ENCODE results near the gene GLI2.

GLI2 gene

GRCh38 chr2:120691410-120691809, 44.3 kb upstream of the GLI2 start:
- H3K4me3 ChIP-seq (ENCODE audit: low read depth, low read length), result no peak overlapping the region
- no peak for DNase-seq (ENCODE audit: low read depth)
- TF ChIP-seq CTCF (IDR thresholded peaks at IDR 0.05; ENCODE audit: low read depth, low read length), result no peak
- TF ChIP-seq POLR2A (IDR thresholded peaks at IDR 0.05; ENCODE audit: extremely low read depth, insufficient read length), result no peak
- no peak for TF ChIP-seq MYC (IDR thresholded peaks at IDR 0.05; ENCODE audit: low read depth, low read length)
- no peak for TF ChIP-seq MAX (IDR thresholded peaks at IDR 0.05; ENCODE audit: low read depth, low read length)

GRCh38 chr2:120692691-120693090, 43.0 kb upstream of the GLI2 start:
- no peak for DNase-seq (ENCODE audit: low read depth)
- H3K4me3 ChIP-seq (ENCODE audit: low read depth, low read length), result no peak overlapping the region
- no peak for TF ChIP-seq POLR2A (IDR thresholded peaks at IDR 0.05; ENCODE audit: extremely low read depth, insufficient read length)
- no peak for TF ChIP-seq MAX (IDR thresholded peaks at IDR 0.05; ENCODE audit: low read depth, low read length)
- TF ChIP-seq CTCF (IDR thresholded peaks at IDR 0.05; ENCODE audit: low read depth, low read length), result no peak
- no peak for TF ChIP-seq MYC (IDR thresholded peaks at IDR 0.05; ENCODE audit: low read depth, low read length)

- H3K4me3 ChIP-seq (ENCODE audit: low read depth, low read length), result no peak overlapping the region
- TF ChIP-seq MAX (IDR thresholded peaks at IDR 0.05; ENCODE audit: low read depth, low read length), result no peak
- TF ChIP-seq POLR2A (IDR thresholded peaks at IDR 0.05; ENCODE audit: extremely low read depth, insufficient read length), result no peak
- no peak for TF ChIP-seq MYC (IDR thresholded peaks at IDR 0.05; ENCODE audit: low read depth, low read length)
- no peak for TF ChIP-seq CTCF (IDR thresholded peaks at IDR 0.05; ENCODE audit: low read depth, low read length)
- DNase-seq (ENCODE audit: low read depth), result no peak
These were observed 42.5 kb upstream of the GLI2 start for GRCh38 chr2:120693121-120693520.

DNA sequence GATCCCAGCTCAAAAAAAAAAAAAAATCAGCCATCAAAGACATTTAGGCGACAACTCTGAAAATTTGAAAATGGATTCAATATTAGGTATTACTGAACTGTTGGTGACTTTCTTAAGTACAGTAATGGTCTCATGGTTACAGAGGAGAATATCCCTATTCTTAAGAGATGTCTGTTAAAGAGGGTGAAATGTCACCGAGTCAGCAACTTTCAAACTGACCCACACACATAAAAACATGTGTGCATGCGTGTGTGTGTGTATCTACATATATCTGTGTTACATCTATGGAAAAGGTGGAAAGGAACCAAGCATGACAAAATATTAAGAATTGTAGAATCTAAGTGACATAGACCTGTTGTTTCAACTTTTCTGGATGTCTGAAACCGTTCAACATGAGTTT, 41.6 kb upstream of the GLI2 start:
- DNase-seq (ENCODE audit: low read depth), result no peak
- TF ChIP-seq POLR2A (IDR thresholded peaks at IDR 0.05; ENCODE audit: extremely low read depth, insufficient read length) (no peak), MYC (IDR thresholded peaks at IDR 0.05; ENCODE audit: low read depth, low read length) (no peak), MAX (IDR thresholded peaks at IDR 0.05; ENCODE audit: low read depth, low read length) (no peak), CTCF (IDR thresholded peaks at IDR 0.05; ENCODE audit: low read depth, low read length) (no peak)
- H3K4me3 ChIP-seq (ENCODE audit: low read depth, low read length), result no peak overlapping the region

DNA sequence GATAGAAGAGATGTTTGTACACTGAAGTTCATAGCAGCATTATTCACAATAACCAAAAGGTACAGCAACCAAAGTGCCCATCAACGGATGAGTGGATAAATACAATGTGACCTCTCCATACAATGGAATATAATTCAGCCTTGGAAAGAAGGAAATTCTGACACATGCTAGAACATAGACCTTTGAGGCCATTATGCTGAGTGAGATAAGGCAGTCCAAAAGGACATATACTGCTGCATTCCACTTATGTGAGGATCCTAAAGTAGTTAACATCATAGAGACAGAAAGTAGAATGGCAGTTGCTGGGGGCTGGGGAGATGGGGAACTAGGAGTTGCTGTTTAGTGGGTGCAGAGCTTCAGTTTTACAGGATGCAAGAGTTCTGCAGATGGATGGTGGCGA, 38.2 kb upstream of the GLI2 start:
- no peak for TF ChIP-seq MYC (IDR thresholded peaks at IDR 0.05; ENCODE audit: low read depth, low read length)
- no peak for TF ChIP-seq CTCF (IDR thresholded peaks at IDR 0.05; ENCODE audit: low read depth, low read length)
- TF ChIP-seq POLR2A (IDR thresholded peaks at IDR 0.05; ENCODE audit: extremely low read depth, insufficient read length), result no peak
- no peak for TF ChIP-seq MAX (IDR thresholded peaks at IDR 0.05; ENCODE audit: low read depth, low read length)
- no peak for DNase-seq (ENCODE audit: low read depth)
- H3K4me3 ChIP-seq (ENCODE audit: low read depth, low read length), result no peak overlapping the region

GRCh38 chr2:120699292-120699691, 36.4 kb upstream of the GLI2 start:
- TF ChIP-seq MYC (IDR thresholded peaks at IDR 0.05; ENCODE audit: low read depth, low read length), result no peak
- TF ChIP-seq POLR2A (IDR thresholded peaks at IDR 0.05; ENCODE audit: extremely low read depth, insufficient read length), result no peak
- no peak for TF ChIP-seq MAX (IDR thresholded peaks at IDR 0.05; ENCODE audit: low read depth, low read length)
- no peak for TF ChIP-seq CTCF (IDR thresholded peaks at IDR 0.05; ENCODE audit: low read depth, low read length)
- no peak for DNase-seq (ENCODE audit: low read depth)
- H3K4me3 ChIP-seq (ENCODE audit: low read depth, low read length), result no peak overlapping the region

Measured in NB4 (cell line).